Central memory CD8-positive, alpha-beta T cell (primary cell): ENCODE results near the gene INO80.
A peak's percentile ranks its signal among the peaks of the same experiment; 100 is the strongest.
"Not testable (repeated sequence)": the region's sequence is repeated elsewhere in the genome, so short reads cannot be mapped to it uniquely, and the experiment has no call there.

Experiments used
- ATAC-seq: fragments of 150-1000 bp; cut with Tn5 transposase; replicated peaks from 2 replicates; pipeline ENCODE4 v1.10.0; 2022; ENCODE audit warnings: mild to moderate bottlenecking, moderate FRiP score, moderate number of reproducible peaks; ENCODE audit not compliant: poor library complexity, severe bottlenecking; ENCODE audit errors: extremely low read depth
- DNase-seq, 2 donors: peaks; one replicate each; pipeline ENCODE4 v3.0.0; 2021; ENCODE audit warnings: low spot score in 2 of 2
- H3K27ac Mint-ChIP-seq: one replicate; pipeline ENCODE4 v1.8.0; 2022; ENCODE audit warnings: low read depth, mild to moderate bottlenecking, moderate library complexity, mixed read lengths
- H3K27me3 Mint-ChIP-seq: one replicate; pipeline ENCODE4 v1.8.0; 2022; ENCODE audit warnings: mixed read lengths
- H3K36me3 Mint-ChIP-seq: one replicate; pipeline ENCODE4 v1.8.0; 2022; ENCODE audit warnings: mild to moderate bottlenecking, moderate library complexity, mixed read lengths; ENCODE audit not compliant: insufficient read depth
- H3K4me1 Mint-ChIP-seq: one replicate; pipeline ENCODE4 v1.8.0; 2022; ENCODE audit warnings: mixed read lengths
- H3K4me3 Mint-ChIP-seq: one replicate; pipeline ENCODE4 v1.8.0; 2022; ENCODE audit warnings: mild to moderate bottlenecking, moderate library complexity, mixed read lengths
- H3K9me3 Mint-ChIP-seq: one replicate; pipeline ENCODE4 v1.8.0; 2022; ENCODE audit warnings: mixed read lengths

The INO80 gene

DNA sequence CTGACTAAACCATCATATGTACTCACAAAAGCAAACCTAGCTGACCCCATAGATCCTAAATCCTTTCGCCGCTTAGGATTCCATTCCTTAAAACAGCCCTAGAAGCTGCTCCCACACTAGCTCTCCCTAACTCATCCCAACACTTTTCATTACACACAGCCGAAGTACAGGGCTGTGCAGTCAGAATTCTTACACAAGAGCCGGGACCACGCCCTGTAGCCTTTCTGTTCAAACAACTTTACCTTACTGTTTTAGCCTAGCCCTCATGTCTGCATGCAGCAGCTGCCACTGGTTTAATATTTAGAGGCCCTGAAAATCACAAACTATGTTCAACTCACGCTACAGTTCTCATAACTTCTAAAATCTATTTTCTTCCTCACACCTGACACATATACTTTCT lies 19.5 kb upstream of the INO80 start:
- H3K27me3 Mint-ChIP-seq = peaks cover 18% of the 10 kb centered on the region
- DNase-seq, H3K9me3 Mint-ChIP-seq, H3K27ac Mint-ChIP-seq, H3K4me3 Mint-ChIP-seq, H3K4me1 Mint-ChIP-seq, ATAC-seq, H3K36me3 Mint-ChIP-seq: not testable (repeated sequence)

GRCh38 chr15:41133454-41133853 lies 17.4 kb upstream of the INO80 start:
- Mint-ChIP-seq H3K27me3 (peaks cover 18% of the 10 kb centered on the region), H3K36me3 (no peaks in the 10 kb centered on the region), H3K27ac (no peak overlapping the region), H3K9me3 (no peaks in the 10 kb centered on the region), H3K4me3 (no peak overlapping the region), H3K4me1 (no peaks in the 10 kb centered on the region)
- DNase-seq (no peak), ATAC-seq (no peak)

DNA sequence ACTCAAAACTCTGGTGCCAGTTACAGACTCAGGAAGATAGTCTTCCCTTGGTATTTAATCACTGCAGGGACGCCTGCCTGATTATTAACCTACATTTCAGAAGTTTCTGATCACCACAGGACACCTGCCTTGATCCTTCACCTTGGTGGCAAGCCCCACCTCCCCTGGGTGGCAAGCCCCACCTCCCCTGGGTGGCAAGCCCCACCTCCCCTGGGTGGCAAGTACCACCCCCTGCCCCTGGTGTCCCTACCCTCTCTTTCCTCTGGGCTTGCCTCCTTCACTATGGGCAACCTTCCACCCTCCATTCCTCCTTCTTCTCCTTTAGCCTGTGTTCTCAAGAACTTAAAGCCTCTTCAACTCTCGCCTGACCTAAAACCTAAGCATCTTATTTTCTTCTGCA lies 16.0 kb upstream of the INO80 start:
- peaks cover 18% of the 10 kb centered on the region for H3K27me3 Mint-ChIP-seq
- not testable (repeated sequence) for H3K36me3 Mint-ChIP-seq, H3K9me3 Mint-ChIP-seq, ATAC-seq, H3K4me1 Mint-ChIP-seq, DNase-seq, H3K27ac Mint-ChIP-seq, H3K4me3 Mint-ChIP-seq

- no peak overlapping the region for H3K27ac Mint-ChIP-seq
- H3K27me3 Mint-ChIP-seq = peaks cover 28% of the 10 kb centered on the region
- no peak overlapping the region for H3K4me3 Mint-ChIP-seq
- no peaks in the 10 kb centered on the region for H3K9me3 Mint-ChIP-seq
- H3K4me1 Mint-ChIP-seq = no peaks in the 10 kb centered on the region
- DNase-seq (no peak), ATAC-seq (no peak)
- H3K36me3 Mint-ChIP-seq = no peaks in the 10 kb centered on the region
Measured at GRCh38 chr15:41128174-41128902, 12.3 kb upstream of the INO80 start.

DNA sequence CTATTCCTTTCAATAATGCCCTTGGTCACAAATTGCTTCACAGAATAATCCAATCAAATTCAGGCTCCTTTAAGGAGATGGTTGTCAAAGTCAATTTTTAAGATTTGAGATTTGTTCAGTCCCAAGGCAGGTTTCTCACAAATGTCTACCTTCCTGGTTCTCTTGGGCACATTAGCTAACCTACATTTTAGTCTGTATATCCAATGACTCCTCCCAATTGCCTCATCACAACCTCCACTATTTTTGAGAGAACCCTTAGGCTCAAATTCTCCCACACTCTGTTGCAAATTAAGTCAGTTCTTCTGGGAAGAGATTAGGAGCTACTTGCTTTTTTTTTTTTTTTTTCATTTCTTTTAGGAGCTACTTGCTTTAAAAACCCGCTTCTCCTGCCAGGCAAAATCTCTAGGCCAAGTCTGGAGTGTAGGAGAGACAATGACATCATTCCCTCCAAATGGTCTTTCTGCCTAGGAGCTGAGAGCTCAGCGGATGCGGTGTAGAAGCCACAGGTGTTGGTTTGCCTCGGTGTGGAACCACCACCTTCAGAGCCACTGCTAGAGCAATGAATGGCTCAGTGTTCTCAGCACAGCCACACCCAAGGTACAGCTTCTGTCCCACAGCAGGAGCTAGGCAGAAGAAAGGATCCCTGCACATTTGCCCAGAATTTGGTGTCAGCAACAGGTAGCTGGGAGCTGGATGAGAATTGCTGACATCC lies 10.0 kb upstream of the INO80 start:
- ATAC-seq (no peak), DNase-seq (no peak)
- Mint-ChIP-seq H3K4me1 (no peaks in the 10 kb centered on the region), H3K27me3 (peaks cover 10% of the 10 kb centered on the region), H3K9me3 (no peaks in the 10 kb centered on the region), H3K27ac (no peak overlapping the region), H3K36me3 (no peaks in the 10 kb centered on the region), H3K4me3 (no peak overlapping the region)

DNA sequence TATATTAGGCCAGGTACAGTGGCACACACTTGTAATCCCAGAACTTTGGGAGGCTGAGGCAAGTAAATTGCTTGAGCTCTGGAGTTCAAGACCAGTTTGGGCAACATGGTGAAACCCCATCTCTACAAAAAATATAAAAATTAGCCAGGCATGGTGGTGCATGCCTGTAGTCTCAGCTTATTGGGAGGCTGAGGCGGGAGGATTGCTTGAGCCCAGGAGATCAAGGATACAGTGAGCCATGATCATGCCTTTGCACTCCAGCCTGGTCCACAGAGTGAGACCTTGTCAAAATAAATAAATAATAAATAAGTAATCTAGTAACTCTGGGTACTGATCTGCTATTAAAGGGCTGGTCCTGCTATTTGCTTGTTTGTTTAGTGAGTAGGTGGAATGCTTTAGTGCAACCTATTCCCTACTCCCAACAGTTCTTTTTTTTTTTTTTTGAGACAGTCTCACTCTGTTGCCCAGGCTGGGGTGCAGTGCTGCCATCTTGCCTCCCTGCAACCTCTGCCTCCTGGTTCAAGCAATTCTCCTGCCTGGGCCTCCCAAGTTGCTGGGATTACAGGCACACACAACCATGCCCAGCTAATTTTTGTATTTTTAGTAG lies 9.1 kb upstream of the INO80 start:
- no peak for DNase-seq
- H3K27me3 Mint-ChIP-seq = peaks cover 10% of the 10 kb centered on the region
- H3K27ac Mint-ChIP-seq = no peak overlapping the region
- no peak for ATAC-seq
- H3K4me3 Mint-ChIP-seq = no peak overlapping the region
- no peaks in the 10 kb centered on the region for H3K4me1 Mint-ChIP-seq
- no peaks in the 10 kb centered on the region for H3K9me3 Mint-ChIP-seq
- no peaks in the 10 kb centered on the region for H3K36me3 Mint-ChIP-seq

GRCh38 chr15:41124058-41124457 lies 8.0 kb upstream of the INO80 start:
- no peak overlapping the region for H3K4me3 Mint-ChIP-seq
- ATAC-seq = no peak
- no peak for DNase-seq
- peaks cover 10% of the 10 kb centered on the region for H3K27me3 Mint-ChIP-seq
- no peaks in the 10 kb centered on the region for H3K4me1 Mint-ChIP-seq
- H3K27ac Mint-ChIP-seq = no peak overlapping the region
- no peaks in the 10 kb centered on the region for H3K9me3 Mint-ChIP-seq
- H3K36me3 Mint-ChIP-seq = no peaks in the 10 kb centered on the region

DNA sequence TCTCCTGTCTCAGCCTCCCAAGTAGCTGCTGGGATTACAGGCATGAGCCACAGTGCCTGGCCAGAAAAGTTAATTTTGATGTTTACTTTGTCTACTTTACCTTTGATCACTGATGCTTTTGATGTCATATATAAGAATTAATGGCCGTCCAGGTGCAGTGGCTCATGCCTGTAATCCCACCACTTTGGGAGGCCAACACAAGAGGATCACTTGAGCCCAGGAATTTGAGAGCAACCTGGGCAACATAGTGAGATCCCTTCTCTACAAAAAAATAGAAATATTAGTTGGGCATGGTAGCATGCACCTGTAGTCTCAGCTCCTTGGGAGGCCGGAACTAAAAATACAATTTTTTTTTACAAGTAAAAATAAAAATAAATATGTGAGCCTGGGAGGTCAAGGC lies 6.8 kb upstream of the INO80 start:
- ATAC-seq (no peak), DNase-seq (no peak)
- Mint-ChIP-seq H3K36me3 (no peaks in the 10 kb centered on the region), H3K27me3 (peaks cover 10% of the 10 kb centered on the region), H3K4me1 (no peaks in the 10 kb centered on the region), H3K9me3 (no peaks in the 10 kb centered on the region), H3K4me3 (no peak overlapping the region), H3K27ac (no peak overlapping the region)

GRCh38 chr15:41121951-41122350 lies 5.9 kb upstream of the INO80 start:
- ATAC-seq (no peak), DNase-seq (no peak)
- peaks cover 2% of the 10 kb centered on the region for H3K36me3 Mint-ChIP-seq
- no peak overlapping the region for H3K4me3 Mint-ChIP-seq
- no peak overlapping the region for H3K27ac Mint-ChIP-seq
- H3K27me3 Mint-ChIP-seq = peaks cover 10% of the 10 kb centered on the region
- no peaks in the 10 kb centered on the region for H3K4me1 Mint-ChIP-seq
- H3K9me3 Mint-ChIP-seq = no peaks in the 10 kb centered on the region

GRCh38 chr15:41116962-41117252 lies 827 bp upstream of the INO80 start:
- no peaks in the 10 kb centered on the region for H3K9me3 Mint-ChIP-seq
- no peaks in the 10 kb centered on the region for H3K27me3 Mint-ChIP-seq
- H3K4me3 Mint-ChIP-seq = peak overlapping the region; percentile 94
- H3K27ac Mint-ChIP-seq = peak overlapping the region; percentile 99
- peaks cover 25% of the 10 kb centered on the region for H3K4me1 Mint-ChIP-seq
- no peak for ATAC-seq
- H3K36me3 Mint-ChIP-seq = peaks cover 12% of the 10 kb centered on the region
- no peak for DNase-seq

DNA sequence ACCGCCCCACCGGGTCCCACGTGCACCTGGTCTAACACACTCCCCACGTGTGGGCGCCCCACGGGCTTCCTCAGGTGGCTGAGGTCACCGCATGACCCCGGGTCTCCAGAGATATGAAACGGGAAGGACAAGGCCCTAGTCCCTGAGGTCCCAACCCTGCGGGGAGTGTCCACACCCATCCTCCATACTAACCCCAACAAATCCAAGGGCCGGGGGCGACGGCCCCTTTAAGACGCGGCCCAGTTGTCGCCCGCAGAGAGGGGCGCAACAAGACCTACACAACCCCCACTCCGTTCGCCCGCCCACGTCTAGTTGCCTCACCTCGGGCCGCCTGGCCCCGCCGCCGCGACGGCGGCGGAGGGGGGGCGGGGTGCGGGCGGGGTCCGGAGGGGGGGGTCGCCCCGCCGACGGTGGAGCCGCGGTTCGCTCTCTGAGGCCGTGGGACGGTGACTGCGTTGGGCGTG lies 396 bp downstream of the INO80 start:
- no peaks in the 10 kb centered on the region for H3K27me3 Mint-ChIP-seq
- H3K36me3 Mint-ChIP-seq = peaks cover 12% of the 10 kb centered on the region
- peak overlapping the region; percentile 94 for H3K4me3 Mint-ChIP-seq
- peak; percentile 61 for ATAC-seq
- H3K4me1 Mint-ChIP-seq = peaks cover 25% of the 10 kb centered on the region
- no peaks in the 10 kb centered on the region for H3K9me3 Mint-ChIP-seq
- peak; percentile 49 to 56 for DNase-seq
- H3K27ac Mint-ChIP-seq = peak overlapping the region; percentile 99

DNA sequence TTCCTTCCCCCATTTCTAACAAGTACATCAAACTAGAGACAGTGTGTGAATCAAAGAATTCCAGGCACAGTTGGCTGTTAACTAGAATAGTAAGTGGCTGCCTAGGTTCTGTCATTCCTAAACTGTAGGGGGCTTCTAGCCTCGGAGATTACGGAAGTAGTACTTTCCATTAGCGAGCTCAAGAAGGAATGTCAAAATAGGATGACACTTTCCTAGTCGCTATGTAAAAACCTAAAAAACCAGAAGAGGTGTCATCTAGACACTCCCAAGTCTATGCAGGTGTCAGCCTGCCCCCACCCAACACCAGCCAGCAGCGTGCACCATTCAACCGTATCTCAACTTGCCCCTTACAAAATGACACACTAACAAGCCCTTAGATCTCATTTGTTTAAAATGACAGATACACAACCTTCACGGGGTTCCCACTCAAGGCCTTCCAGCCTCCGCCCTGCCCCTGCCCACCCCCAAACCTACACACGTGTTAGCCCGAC lies 874 bp downstream of the INO80 start:
- H3K9me3 Mint-ChIP-seq = no peaks in the 10 kb centered on the region
- H3K27me3 Mint-ChIP-seq = no peaks in the 10 kb centered on the region
- H3K4me3 Mint-ChIP-seq = peak overlapping the region; percentile 94
- no peak for DNase-seq
- peaks cover 25% of the 10 kb centered on the region for H3K4me1 Mint-ChIP-seq
- no peak for ATAC-seq
- peaks cover 12% of the 10 kb centered on the region for H3K36me3 Mint-ChIP-seq
- peak overlapping the region; percentile 99 for H3K27ac Mint-ChIP-seq

GRCh38 chr15:41106947-41107346 lies 9.1 kb downstream of the INO80 start:
- DNase-seq = no peak
- no peak overlapping the region for H3K4me3 Mint-ChIP-seq
- no peaks in the 10 kb centered on the region for H3K27me3 Mint-ChIP-seq
- peaks cover 12% of the 10 kb centered on the region for H3K36me3 Mint-ChIP-seq
- no peak overlapping the region for H3K27ac Mint-ChIP-seq
- peaks cover 22% of the 10 kb centered on the region for H3K4me1 Mint-ChIP-seq
- no peak for ATAC-seq
- no peaks in the 10 kb centered on the region for H3K9me3 Mint-ChIP-seq
